ENCODE results near the gene ZNF106.

GRCh38 chr15:42461261-42461660 lies 29.7 kb downstream of the ZNF106 start:
- TF ChIP-seq CTCF (IDR thresholded peaks at IDR 0.05 in 4 of 5, conservative IDR thresholded peaks at IDR 0.05 in 1 of 5) (no peak), POLR2A (IDR thresholded peaks at IDR 0.05) (no peak)
